ENCODE data around the gene NR1I3.
A peak's percentile ranks its signal among the peaks of the same experiment; 100 is the strongest.
"Not testable (repeated sequence)": the region's sequence is repeated elsewhere in the genome, so short reads cannot be mapped to it uniquely, and the experiment has no call there.

NR1I3 gene, protein sequence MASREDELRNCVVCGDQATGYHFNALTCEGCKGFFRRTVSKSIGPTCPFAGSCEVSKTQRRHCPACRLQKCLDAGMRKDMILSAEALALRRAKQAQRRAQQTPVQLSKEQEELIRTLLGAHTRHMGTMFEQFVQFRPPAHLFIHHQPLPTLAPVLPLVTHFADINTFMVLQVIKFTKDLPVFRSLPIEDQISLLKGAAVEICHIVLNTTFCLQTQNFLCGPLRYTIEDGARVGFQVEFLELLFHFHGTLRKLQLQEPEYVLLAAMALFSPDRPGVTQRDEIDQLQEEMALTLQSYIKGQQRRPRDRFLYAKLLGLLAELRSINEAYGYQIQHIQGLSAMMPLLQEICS
- total RNA-seq = 0 to 0.04 (median 0) reads per million in 3 experiments

DNA sequence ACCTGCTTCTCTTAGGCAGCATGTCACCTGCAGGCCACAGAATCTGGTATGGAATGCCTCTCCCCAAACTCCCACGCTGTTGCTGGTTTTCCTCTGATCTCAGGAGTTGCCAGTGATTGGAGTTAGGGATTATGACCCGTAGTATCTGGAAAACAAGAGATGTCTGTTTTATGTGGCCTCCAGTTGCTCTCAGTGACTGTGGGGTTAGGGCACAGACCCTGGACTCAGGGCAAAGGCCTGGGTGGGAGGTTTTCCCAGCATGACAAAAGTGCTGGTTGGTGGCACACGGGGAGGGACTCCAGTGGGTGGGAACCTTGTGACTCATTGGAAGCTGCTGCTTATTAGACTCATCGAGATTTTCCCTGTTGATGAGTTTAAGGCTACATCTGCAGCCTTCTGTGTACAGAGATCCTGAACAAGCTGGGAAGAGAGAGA lies at the start of gene NR1I3:
Gene NR1I3, minus strand, starts transcription at position 165 of the 435 bp plus-strand sequence. CDS start 1,638 bp downstream, outside the sequence.
- DNase-seq = no peak

DNA sequence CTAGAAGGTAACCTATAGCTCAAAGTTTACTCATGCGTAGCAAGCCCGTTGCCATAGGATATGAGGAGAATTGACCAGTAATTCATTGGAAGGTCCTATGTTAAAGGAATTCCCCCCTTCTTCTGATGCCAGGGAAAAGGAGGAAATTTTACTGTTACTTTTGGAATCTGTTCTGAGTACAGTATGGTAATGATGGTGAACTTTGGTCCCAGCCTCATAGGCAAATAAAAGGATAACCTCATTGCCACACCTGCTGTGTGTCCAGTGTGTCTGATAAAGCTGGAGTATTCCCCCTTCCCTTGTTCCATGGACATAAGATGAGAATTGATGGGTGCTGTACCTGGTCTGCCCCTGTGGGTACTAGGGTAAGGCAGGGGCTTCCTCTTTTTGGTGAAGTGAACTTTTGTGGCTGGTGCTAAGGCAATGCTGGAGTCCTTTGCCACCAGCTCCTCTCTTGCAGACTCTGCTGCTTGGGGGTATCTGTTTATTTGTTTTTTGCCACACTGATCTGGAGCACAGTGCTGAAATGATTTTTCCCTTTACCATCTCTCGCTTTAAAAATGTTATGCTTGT lies 49.6 kb upstream of the NR1I3 start:
- DNase-seq = no peak

DNA sequence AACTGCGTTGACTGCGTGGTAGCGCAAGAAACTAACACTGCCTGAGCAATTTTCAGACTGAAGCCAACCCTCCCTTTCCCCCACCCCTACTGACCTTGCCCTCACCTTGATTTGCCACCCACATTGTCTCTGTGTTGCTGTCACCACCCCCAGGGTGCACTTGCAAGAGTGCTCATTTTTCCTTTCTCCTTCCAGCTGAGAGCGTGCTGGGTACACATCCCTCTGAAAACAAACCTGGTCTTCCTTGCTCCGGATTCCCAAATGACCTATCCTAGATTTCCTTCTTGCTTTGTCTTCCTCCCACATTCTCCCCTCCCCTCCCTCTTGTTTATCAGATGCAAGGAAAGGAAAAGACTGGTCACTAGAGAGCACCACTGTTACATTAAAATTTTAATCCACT lies 47.5 kb upstream of the NR1I3 start:
- DNase-seq = no peak

DNA sequence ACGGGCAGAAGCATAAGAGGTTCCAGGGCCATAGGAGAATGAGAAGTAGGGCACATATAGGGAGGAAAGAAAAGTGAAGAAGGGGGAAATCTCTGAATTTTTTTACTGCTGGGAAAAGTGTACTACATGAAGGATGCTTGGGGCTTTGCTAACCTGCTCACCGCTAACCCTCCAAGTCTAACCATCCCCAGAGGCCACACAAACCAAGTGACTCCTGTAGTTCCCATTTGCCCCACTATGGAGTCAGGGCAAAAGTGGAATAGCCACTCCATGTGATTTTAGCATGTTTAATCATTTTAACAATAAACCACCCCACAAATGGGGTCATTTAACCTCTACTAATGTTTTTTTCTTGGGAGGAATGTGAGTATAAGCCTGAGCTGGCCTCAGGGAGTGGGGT lies 47.1 kb upstream of the NR1I3 start:
- DNase-seq = no peak

DNA sequence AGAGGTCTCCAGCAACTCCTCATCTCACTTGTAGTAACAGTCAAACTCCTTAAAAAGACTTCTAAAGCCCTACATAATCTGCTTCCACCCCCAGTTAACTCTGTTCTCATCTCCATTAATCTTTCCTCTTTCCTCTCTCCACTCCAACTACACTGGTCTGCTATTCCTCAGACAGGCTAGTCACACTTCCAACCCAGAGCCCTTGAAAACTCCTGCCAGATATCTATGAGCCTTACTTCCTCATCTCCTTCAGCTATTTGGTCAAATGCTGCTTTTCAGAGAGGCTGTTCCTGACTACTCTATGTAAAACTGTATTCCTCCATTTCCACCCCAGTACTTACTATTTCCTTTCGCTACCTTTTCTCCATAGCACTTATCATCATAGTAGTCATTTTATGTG lies 45.0 kb upstream of the NR1I3 start:
- no peak for DNase-seq

DNA sequence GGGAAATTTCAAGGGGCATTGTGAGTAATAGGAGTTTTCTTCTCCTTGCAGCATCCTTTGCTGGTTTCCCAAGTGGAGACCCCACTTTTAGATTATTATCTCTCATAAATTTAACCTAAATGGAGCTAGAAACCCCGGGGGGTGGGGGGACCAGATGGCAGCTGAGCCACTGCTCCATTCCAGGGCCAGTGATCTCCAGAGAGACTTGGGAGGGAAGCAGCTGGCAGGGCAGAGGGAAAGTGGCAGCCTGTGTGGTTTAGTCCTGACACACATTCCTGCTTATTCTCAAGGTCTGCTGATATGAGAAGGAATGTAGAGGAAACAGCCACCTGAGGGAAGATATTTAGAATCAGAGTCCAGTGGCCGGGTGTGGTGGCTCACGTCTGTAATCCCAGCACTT lies 36.9 kb upstream of the NR1I3 start:
- no peak for DNase-seq

DNA sequence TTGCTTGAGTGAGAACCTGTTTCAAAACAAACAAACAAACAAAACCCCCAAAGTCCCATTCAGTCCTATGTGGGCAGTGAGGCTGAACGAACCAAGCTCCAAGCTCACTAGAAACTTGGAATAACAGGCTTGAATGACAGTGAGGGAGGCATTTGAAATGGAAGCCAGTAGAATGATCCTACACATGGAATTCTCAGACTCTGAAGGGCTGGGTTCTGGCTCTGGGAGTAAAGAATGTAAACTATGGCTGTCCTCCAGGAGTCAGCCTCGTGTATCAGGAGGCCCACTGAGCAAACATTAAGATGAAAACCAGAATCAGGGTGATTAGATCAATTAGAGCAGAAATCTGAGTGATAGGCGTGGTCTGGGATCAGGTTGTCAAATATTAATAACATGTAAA lies 35.4 kb upstream of the NR1I3 start:
- no peak for DNase-seq

DNA sequence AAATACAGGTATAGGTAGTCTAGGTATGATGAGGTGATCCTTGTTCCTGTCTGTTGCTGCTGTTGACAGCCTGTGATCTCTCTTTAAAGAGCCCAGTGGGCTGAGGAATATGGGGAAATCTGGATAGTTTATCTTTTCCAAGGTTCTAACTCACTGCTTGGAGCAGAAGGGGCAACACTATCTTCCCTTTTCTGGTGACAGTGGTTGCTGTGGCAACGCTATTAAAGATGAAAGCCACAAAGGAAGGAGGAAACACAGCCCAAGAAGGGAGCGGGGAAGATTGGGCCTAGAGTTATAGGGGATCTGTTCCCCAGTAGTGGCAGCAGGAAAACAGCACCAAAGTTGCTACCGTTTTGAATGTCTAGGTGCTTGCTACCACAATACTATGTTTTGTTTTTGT lies 29.3 kb upstream of the NR1I3 start:
- no peak for DNase-seq

DNA sequence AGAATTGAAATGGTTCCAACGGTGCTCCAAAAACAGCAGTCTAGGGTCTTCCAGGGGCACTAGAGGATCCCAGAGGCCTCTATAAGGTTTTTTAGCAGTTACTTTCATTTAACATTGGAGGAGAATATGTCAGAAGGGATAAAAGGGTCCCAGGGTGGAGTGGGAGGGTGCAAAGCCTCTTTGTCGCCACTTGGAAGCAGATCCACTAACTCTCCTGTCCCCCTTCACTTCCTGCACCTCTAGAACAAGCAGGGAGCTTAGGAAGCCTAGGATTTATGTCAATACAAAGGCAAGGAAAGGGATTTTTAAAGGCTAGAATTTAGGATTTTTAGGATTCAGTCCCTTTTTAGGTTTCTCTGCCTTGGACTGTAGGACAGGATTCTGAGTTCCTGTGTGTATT lies 28.8 kb upstream of the NR1I3 start:
- no peak for DNase-seq

DNA sequence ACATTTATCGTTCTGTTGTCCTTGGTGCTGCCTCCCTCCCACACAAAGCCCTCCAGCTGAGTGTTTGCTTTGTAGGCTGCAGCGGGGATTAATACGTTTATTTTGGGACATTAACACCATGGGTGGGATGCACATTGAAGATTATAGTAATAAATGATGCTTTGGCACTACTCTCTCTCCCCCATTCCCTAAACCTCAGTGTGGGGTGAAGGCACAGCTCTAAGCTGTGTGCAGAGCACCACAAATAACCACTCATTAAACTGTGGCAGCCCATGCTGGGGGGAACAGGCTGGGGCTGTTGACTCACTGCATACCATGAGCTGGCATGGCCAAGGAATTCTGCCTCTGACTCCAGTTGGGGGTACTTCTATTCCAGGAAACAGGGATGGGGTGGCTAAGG lies 28.2 kb upstream of the NR1I3 start:
- DNase-seq = no peak

DNA sequence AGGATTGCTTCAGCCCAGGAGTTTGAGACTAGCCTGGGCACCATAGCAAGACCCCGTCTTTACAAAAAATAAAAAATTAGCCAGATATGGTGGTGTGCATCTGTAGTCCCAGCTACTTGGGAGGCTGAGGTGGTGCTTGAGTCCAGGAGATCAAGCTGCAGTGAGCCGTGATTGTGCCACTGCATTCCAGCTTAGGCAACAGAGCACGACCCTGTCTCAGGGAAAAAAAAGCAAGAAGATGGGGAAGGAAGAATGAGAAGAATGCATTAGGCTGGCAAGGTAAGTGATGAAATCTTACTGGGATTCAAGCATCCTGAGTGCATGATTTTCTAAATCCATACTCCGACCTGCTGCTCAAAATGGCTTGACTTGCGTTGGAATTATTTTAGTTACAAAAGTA lies 27.3 kb upstream of the NR1I3 start:
- DNase-seq = no peak

DNA sequence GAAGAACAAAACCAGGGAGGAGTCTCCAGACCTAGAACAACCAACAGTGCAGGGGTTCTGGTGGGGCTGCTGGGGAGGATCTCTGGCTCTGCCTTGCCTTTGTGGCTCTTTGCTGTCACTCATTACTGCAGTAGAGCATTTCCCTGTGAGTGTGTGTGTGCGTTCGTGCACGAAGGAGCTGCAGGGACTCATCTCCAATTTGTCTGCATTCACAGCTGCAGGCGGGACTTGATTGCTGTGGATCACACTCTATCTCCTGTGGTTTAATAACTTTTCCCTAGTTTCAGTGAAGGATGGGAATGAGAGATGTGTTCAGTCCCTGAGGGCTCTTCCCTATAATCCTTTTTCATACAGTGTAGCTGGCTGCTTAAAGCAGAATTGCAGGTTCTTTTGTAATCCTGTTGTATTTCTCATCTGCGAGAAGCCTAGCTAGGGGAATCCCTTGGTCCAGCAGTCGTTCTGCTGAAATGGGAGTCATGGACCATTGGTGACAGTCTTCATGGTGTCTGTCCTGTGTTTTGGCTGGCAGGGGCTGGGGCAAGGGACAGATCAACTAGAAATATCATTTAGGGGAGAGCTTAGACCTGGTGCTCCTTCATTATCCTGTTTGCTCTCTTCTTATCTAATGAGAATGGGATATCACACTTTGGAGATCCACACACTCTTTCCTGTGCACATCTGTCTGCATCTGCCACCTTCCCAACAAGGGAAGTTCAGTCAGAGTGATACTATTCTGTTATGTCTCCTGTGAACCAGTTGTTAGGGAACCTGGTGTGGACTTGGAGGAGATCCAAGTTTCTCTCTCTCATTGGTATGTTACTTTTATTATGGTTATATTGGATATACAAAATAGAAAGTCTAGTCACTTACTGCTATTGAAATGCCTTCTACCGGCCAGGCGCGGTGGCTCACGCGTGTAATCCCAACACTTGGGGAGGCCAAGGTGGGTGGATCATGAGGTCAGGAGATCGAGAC lies 23.5 kb upstream of the NR1I3 start:
- no peak for DNase-seq

DNA sequence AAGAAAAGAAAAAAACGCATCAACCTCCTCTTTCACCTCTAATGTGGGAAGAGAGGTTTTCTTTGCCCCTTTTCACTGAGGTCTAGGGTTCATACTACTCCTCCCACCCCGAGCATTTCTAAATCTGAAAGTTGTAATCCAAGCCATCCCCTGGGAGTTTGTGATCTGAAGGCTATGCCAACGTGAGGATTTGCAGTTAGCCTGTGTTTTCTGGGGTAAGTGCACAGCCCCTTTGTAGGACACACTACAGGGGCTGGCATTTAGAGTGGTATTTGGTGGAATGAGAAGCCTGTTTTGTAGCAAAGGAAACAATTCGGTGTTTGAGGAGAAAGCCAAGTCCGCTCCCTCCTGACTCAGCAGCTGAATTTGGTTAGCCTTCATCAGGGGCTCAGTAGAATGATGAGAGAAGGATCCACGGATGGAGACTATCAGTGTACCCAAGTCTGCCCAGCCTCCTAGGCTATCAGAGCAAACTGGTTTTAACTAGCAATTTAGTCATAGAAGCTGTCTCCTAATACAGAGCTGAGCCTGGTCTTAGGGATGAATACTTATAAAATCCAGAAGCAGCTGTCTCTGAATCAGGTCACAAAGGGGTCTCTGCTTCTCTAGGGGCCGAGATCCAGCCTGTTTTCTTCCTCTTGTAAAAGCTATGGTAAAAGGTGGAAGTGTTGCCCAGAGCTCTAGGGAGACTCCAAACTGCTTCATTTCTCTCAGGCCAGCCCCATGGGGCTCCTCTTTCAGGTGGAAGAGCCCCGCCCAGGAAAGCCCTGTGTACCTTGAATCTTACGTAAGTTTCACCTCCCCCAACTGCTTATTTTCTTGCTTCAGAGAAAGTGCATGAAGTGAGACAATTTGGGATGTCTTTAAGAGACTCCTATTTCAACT lies 22.6 kb upstream of the NR1I3 start:
- no peak for DNase-seq

DNA sequence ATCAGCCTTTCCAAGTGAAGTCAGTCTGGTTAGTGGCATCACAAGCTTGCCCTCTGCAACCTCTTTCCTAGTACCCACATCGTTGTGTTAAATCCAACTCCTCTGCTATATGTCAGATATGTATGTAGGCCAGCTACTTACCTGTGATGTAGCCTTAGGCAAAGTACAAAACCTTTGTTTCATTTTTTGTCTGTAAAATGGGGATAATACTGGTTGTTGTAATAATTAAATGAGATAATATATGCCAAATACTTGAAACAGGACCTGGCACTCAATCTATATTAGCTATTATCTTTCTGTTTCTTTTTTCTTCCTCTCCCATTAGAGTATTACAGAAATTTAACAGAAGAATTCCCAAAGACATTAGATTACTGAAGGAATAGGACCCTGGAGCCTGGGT lies 21.8 kb upstream of the NR1I3 start:
- no peak for DNase-seq

DNA sequence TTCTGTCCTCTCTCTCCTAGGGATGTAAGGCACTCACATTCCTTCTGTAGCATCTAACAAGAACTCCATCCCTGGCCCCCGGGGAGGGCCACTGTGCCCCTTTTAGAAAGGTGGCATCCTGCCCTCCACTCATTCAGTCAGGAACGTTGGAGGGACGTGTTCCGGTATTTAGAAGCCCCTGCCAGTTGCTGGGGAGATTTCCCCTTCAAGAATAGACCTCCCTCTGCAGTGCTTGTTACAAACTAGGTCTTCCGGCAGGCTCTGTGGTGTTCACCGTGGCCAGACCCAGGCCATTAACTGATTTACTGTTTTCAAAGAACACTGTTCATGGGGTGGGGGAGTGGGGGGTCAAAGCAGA lies 21.3 kb upstream of the NR1I3 start:
- DNase-seq = no peak

DNA sequence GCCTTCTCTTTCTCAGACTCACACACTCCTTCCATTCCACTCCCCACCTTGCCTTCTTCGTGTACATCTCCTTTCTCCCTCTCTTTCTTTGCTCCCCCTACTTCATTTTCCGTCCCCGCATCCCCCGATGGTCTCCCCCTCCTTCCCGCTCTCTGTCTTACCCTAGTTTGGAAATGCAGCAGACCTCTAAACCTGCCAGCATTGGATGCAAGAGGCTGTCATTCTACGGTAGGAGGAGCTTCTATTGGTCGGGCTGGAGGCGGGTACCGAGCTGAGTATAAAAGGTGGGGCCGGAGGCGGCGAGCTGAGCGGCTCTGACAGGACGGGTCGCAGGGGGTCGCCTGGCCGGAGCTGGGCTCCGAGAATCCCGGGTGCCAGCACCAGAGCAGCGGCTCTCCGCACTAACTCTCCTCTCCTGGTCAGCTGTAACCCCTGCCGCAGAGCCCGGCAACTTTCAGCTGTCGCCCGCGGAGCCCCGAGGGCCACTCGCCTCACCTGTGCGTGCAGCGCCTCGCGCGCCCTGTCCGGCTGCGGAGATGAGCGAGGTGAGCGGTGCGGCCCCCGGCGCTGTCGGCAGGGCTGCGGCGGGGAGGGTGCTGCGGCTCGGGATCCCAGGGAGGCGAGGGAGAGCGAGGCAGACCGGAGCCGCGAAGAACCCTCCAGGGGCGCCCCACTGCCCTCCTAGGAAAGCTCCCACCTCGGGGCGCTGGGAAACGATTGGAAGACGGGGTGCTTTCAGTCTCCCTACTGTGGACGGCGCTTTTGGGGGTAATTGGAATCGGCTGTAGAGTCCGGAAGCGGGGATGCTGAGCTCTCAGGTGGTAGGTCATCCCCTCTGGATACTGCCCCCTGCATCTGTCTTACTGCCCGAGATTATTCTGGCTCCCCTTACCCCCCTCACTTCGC lies 20.7 kb upstream of the NR1I3 start, which contains the start of gene PCP4L1:
Gene PCP4L1, plus strand, starts transcription at position 307 of the 906 bp plus-strand sequence. Its CDS starts 230 bp downstream, at position 537.
- DNase-seq = peak; percentile 5

DNA sequence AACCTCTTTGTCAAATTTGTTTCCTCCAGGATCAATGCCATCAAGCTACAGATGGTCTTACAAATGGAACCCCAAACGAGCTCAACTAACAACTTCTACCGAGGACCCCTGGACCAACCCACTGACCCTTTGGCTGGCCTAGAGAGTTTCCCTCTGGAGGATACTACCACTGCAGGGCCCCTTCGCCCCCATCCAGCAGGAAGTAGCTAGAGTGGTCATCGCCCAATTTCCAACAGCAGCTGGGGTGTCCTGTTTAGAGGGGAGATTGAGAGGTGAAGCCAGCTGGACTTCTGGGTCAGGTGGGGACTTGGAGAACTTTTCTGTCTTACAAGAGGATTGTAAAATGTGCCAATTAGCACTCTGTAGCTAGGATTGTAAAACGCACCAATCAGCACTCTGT lies 19.1 kb upstream of the NR1I3 start:
- DNase-seq = not testable (repeated sequence)

DNA sequence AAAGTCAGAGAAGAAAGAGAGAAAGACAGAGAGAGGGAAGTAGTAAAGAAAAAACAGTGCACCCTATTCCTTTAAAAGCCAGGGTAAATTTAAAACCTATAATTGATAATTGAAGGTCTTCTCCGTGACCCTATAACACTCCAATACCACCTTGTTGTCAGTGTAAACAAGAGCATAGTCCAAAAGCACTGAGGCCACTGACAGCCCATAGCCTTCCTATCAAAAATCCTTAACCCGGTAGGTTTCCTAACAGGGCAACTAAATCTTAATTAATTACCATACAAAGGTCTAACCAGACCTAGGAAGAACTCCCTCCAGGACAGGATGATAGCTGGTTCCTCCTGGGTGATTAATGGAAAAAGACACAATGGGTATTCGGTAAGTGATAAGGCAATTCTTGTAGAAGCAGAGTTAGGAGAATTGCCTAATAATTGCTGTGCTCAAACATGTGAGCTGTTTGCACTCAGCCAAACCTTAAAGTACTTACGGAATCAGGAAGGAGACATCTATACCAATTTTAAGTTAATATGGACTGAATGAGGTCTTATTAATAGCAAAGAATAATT lies 18.0 kb upstream of the NR1I3 start:
- not testable (repeated sequence) for DNase-seq

DNA sequence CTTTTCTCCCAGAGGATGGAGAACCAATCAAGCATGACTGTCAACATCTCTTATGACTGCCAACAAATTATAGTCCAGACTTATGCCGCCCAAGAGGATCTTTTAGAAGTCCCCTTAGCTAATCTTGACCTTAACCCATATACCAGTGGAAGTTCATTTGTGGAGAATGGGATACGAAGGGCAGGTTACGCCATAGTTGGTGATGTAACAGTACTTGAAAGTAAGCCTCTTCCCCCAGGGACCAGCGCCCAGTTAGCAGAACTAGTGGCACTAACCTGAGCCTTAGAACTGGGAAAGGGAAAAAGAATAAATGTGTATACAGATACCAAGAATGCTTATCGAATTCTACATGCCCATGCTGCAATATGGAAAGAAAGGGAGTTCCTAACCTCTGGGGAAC lies 17.3 kb upstream of the NR1I3 start:
- DNase-seq = not testable (repeated sequence)

DNA sequence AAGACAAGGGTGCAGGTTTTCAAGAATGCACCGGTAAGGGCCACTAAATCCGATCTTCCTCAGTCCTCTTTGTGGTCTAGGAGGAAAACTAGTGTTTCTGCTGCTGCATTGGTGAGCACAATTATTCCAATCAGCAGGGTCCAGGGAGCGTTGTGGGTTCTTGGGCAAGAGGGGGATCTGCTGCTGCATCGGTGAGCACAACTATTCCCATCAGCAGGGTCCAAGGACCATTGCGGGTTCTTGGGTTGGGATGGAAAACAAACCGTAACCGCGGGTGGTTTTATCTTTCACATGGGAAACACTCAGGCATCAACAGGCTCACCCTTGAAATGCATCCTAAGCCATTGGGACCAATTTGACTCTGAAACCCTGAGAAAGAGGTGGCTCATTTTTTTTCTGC lies 13.6 kb upstream of the NR1I3 start:
- no peak for DNase-seq

DNA sequence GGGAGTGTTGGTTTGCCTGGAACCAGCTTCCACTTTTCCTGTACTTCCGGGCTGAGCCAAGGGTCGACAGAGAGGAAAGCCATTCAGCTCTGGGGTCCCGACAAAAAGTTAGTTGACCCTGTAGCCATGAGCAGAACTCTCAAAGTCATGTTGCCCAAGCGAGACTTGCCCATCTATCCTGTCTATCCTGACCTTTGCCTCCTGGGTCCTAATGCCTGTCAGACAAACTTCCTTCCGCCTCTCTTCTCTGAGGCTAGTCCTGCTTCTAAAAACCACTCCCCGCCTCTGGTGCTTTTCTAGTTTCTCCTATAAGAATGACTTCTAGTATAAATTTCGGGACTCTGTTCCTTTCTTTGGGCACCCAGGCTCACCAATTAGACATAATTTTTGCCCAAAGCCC lies 12.8 kb upstream of the NR1I3 start:
- DNase-seq = no peak

All from central memory CD4-positive, alpha-beta T cell (primary cell).